ENCODE data around the gene ABCA4. TPM values are rescaled to one million over a fixed set of nuclear protein-coding genes. Genes with fewer than 3 reads are reported as not detected.

ABCA4 gene
- total RNA-seq, 1 donor from 2014 or later, result 6.0 TPM

DNA sequence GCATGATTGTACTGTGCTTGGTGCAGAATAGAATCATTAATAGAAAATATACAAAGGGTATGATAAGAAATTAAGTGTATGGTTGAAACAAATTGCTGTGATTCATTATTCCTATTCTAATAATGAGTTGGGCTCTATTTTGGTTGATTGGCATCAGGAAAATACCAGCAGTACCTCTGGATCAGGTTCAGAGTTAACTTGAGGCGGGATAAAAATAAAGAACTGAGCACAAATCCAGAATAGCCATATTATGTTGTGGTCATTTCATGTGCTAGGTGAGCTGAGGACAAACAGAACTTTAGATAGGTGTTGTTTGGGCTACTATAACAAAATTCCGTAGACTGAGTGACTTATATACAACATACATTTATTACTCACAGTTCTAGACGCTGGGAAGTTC lies 151.1 kb downstream of the ABCA4 start:
- H3K27me3 Mint-ChIP-seq (ENCODE audit: unreplicated experiment), result no peaks in the 10 kb centered on the region
- no peak for DNase-seq (ENCODE audit: extremely low spot score, unreplicated experiment)
- no peaks in the 10 kb centered on the region for H3K9me3 Mint-ChIP-seq (ENCODE audit: unreplicated experiment)
- no peak overlapping the region for H3K4me3 Mint-ChIP-seq (ENCODE audit: unreplicated experiment)
- TF ChIP-seq, protein P1, sequence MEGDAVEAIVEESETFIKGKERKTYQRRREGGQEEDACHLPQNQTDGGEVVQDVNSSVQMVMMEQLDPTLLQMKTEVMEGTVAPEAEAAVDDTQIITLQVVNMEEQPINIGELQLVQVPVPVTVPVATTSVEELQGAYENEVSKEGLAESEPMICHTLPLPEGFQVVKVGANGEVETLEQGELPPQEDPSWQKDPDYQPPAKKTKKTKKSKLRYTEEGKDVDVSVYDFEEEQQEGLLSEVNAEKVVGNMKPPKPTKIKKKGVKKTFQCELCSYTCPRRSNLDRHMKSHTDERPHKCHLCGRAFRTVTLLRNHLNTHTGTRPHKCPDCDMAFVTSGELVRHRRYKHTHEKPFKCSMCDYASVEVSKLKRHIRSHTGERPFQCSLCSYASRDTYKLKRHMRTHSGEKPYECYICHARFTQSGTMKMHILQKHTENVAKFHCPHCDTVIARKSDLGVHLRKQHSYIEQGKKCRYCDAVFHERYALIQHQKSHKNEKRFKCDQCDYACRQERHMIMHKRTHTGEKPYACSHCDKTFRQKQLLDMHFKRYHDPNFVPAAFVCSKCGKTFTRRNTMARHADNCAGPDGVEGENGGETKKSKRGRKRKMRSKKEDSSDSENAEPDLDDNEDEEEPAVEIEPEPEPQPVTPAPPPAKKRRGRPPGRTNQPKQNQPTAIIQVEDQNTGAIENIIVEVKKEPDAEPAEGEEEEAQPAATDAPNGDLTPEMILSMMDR (IDR thresholded peaks at IDR 0.05), result no peak
- no peak overlapping the region for H3K27ac Mint-ChIP-seq (ENCODE audit: unreplicated experiment)
- peaks cover 1% of the 10 kb centered on the region for H3K4me1 Mint-ChIP-seq (ENCODE audit: unreplicated experiment)
- no peaks in the 10 kb centered on the region for H3K36me3 Mint-ChIP-seq (ENCODE audit: unreplicated experiment)

DNA sequence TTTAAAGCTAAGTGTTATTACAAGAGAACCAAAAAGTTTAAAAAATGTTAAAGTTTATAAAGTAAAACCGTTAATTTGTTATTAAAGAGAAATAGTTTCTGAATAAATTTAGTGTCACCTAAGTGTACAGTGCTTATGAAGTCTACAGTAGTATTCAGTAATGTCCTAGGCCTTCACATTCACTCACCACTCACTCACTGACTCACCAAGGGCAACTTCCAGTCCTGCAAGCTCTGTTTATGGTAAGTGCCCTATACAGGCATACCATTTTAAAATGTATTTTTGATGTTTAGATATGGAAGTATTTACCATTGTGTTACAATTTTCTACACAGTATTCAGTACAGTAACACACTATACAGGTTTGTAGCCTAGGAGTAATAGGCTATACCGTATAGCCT lies 151.6 kb downstream of the ABCA4 start:
- H3K27ac Mint-ChIP-seq (ENCODE audit: unreplicated experiment), result no peak overlapping the region
- H3K27me3 Mint-ChIP-seq (ENCODE audit: unreplicated experiment), result no peaks in the 10 kb centered on the region
- H3K4me3 Mint-ChIP-seq (ENCODE audit: unreplicated experiment), result no peak overlapping the region
- TF ChIP-seq, protein P1 (IDR thresholded peaks at IDR 0.05), result no peak
- peaks cover 1% of the 10 kb centered on the region for H3K4me1 Mint-ChIP-seq (ENCODE audit: unreplicated experiment)
- no peaks in the 10 kb centered on the region for H3K9me3 Mint-ChIP-seq (ENCODE audit: unreplicated experiment)
- no peak for DNase-seq (ENCODE audit: extremely low spot score, unreplicated experiment)
- no peaks in the 10 kb centered on the region for H3K36me3 Mint-ChIP-seq (ENCODE audit: unreplicated experiment)

- Mint-ChIP-seq H3K27ac (ENCODE audit: unreplicated experiment) (no peak overlapping the region), H3K36me3 (ENCODE audit: unreplicated experiment) (no peaks in the 10 kb centered on the region), H3K4me1 (ENCODE audit: unreplicated experiment) (peaks cover 1% of the 10 kb centered on the region), H3K9me3 (ENCODE audit: unreplicated experiment) (no peaks in the 10 kb centered on the region), H3K4me3 (ENCODE audit: unreplicated experiment) (no peak overlapping the region), H3K27me3 (ENCODE audit: unreplicated experiment) (no peaks in the 10 kb centered on the region)
- DNase-seq (ENCODE audit: extremely low spot score, unreplicated experiment), result no peak
- TF ChIP-seq, protein P1 (IDR thresholded peaks at IDR 0.05), result no peak
These were observed 153.6 kb downstream of the ABCA4 start for GRCh38 chr1:93967306-93967705.

- no peak for DNase-seq (ENCODE audit: extremely low spot score, unreplicated experiment)
- no peak overlapping the region for H3K4me3 Mint-ChIP-seq (ENCODE audit: unreplicated experiment)
- H3K4me1 Mint-ChIP-seq (ENCODE audit: unreplicated experiment), result peaks cover 1% of the 10 kb centered on the region
- TF ChIP-seq, protein P1 (IDR thresholded peaks at IDR 0.05), result no peak
- H3K27ac Mint-ChIP-seq (ENCODE audit: unreplicated experiment), result no peak overlapping the region
- no peaks in the 10 kb centered on the region for H3K27me3 Mint-ChIP-seq (ENCODE audit: unreplicated experiment)
- no peaks in the 10 kb centered on the region for H3K9me3 Mint-ChIP-seq (ENCODE audit: unreplicated experiment)
- H3K36me3 Mint-ChIP-seq (ENCODE audit: unreplicated experiment), result no peaks in the 10 kb centered on the region
These were observed 155.1 kb downstream of the ABCA4 start for GRCh38 chr1:93965888-93966287.

- H3K27ac Mint-ChIP-seq (ENCODE audit: unreplicated experiment), result no peak overlapping the region
- no peak for DNase-seq (ENCODE audit: extremely low spot score, unreplicated experiment)
- H3K4me3 Mint-ChIP-seq (ENCODE audit: unreplicated experiment), result no peak overlapping the region
- H3K36me3 Mint-ChIP-seq (ENCODE audit: unreplicated experiment), result no peaks in the 10 kb centered on the region
- no peaks in the 10 kb centered on the region for H3K27me3 Mint-ChIP-seq (ENCODE audit: unreplicated experiment)
- H3K4me1 Mint-ChIP-seq (ENCODE audit: unreplicated experiment), result peaks cover 1% of the 10 kb centered on the region
- TF ChIP-seq, protein P1 (IDR thresholded peaks at IDR 0.05), result no peak
- H3K9me3 Mint-ChIP-seq (ENCODE audit: unreplicated experiment), result no peaks in the 10 kb centered on the region
These were observed 155.7 kb downstream of the ABCA4 start for GRCh38 chr1:93965256-93965655.

Data from osteocyte (in vitro differentiated cells).